Suprapubic skin (tissue), 4 donors: ENCODE data around the gene RPS2.

ENCODE experiments used
- EP300 ChIP-seq: sonication (generic); formaldehyde crosslinking; IDR thresholded peaks from one replicate; pipeline ENCODE4 v1.6.1; 2017; ENCODE audit warnings: antibody characterized with exemption
- POLR2A ChIP-seq, 2 donors: fragments of 450-650 bp; IDR thresholded peaks; one replicate each; pipeline ENCODE4 v1.6.1; 2017; ENCODE audit warnings: antibody characterized with exemption in 2 of 2, mild to moderate bottlenecking in 2 of 2, moderate library complexity in 2 of 2
- POLR2AphosphoS5 ChIP-seq, 3 donors: sonication (generic); formaldehyde crosslinking; IDR thresholded peaks; one replicate each; pipeline ENCODE4 v1.6.1; 2017; ENCODE audit warnings: antibody characterized with exemption in 3 of 3
- TF ChIP-seq, protein P1 (sequence below), 2 donors: fragments of 200-600 bp in 1 of 2; fragments of 450-650 bp in 1 of 2; sonication (generic) in 1 of 2; IDR thresholded peaks; one replicate each; pipeline ENCODE4 v1.5.1; 2016 to 2019; ENCODE audit warnings: antibody characterized with exemption in 2 of 2, mild to moderate bottlenecking in 1 of 2, moderate library complexity in 1 of 2

DNA sequence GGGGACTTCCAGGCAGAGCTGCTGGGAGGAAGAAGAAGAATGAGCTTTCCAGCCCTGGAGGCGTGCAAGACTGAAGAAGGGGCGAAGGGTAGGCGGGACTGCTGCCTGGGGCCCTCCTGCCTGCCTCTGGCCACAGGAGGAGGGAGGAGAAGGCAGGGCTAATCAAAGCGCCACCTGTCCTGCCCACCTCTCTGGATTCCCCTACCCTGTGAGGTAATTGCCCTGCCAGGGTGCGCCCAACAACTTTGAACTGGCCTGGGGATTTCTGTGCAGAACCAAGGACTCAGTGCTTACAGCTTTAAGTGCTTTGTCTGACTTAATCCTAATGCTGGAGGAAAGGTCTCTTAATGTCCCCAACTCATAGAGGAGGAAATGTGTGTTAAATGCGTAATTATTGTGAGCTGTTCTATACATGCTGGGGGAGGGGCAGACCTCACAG, 16.8 kb upstream of the RPS2 start, which contains the start of gene NOXO1:
- TF ChIP-seq, protein P1, sequence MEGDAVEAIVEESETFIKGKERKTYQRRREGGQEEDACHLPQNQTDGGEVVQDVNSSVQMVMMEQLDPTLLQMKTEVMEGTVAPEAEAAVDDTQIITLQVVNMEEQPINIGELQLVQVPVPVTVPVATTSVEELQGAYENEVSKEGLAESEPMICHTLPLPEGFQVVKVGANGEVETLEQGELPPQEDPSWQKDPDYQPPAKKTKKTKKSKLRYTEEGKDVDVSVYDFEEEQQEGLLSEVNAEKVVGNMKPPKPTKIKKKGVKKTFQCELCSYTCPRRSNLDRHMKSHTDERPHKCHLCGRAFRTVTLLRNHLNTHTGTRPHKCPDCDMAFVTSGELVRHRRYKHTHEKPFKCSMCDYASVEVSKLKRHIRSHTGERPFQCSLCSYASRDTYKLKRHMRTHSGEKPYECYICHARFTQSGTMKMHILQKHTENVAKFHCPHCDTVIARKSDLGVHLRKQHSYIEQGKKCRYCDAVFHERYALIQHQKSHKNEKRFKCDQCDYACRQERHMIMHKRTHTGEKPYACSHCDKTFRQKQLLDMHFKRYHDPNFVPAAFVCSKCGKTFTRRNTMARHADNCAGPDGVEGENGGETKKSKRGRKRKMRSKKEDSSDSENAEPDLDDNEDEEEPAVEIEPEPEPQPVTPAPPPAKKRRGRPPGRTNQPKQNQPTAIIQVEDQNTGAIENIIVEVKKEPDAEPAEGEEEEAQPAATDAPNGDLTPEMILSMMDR (IDR thresholded peaks at IDR 0.05): no peak
- TF ChIP-seq POLR2AphosphoS5 (IDR thresholded peaks at IDR 0.05) (no peak), EP300 (no peak), POLR2A (IDR thresholded peaks at IDR 0.05) (no peak)
